Stimulated activated CD8-positive, alpha-beta memory T cell treated with anti-CD3 and anti-CD28 coated beads, Interleukin-15, amount 100 ng/mL, for 1 hour (primary cell): Measurements from ENCODE around the gene GAP43.

Source experiments
- DNase-seq: peaks from one replicate; pipeline ENCODE4 v3.0.0-alpha.2; 2020; ENCODE audit warnings: low read depth

Gene GAP43

GRCh38 chr3:115623044-115623868 is at the start of gene GAP43:
Gene GAP43, plus strand, starts transcription at chr3:115623510. Its CDS starts 180 bp downstream, at chr3:115623690.
- no peak for DNase-seq

- DNase-seq = no peak
Measured at GRCh38 chr3:115576325-115576875, 46.9 kb upstream of the GAP43 start.

- no peak for DNase-seq
Measured at GRCh38 chr3:115577000-115577399, 46.3 kb upstream of the GAP43 start.

GRCh38 chr3:115578331-115578730 is 45.0 kb upstream of the GAP43 start:
- no peak for DNase-seq

GRCh38 chr3:115580566-115580965 is 42.7 kb upstream of the GAP43 start:
- DNase-seq = no peak

- DNase-seq = no peak
Measured at GRCh38 chr3:115581362-115582135, 41.8 kb upstream of the GAP43 start.

GRCh38 chr3:115588201-115589115 is 34.9 kb upstream of the GAP43 start:
- DNase-seq = no peak

- DNase-seq = no peak
Measured at GRCh38 chr3:115590873-115591272, 32.4 kb upstream of the GAP43 start.

GRCh38 chr3:115595611-115596275 is 27.6 kb upstream of the GAP43 start:
- no peak for DNase-seq

- DNase-seq = no peak
Measured at GRCh38 chr3:115598216-115598615, 25.1 kb upstream of the GAP43 start.

GRCh38 chr3:115602194-115602593 is 21.1 kb upstream of the GAP43 start:
- no peak for DNase-seq

- no peak for DNase-seq
Measured at GRCh38 chr3:115611630-115612029, 11.7 kb upstream of the GAP43 start.

- DNase-seq = no peak
Measured at GRCh38 chr3:115615001-115615814, 8.1 kb upstream of the GAP43 start.

- DNase-seq = no peak
Measured at GRCh38 chr3:115616461-115616860, 6.8 kb upstream of the GAP43 start.

GRCh38 chr3:115617591-115617990 is 5.7 kb upstream of the GAP43 start:
- no peak for DNase-seq

GRCh38 chr3:115624029-115624741 is 875 bp downstream of the GAP43 start:
- DNase-seq = no peak

GRCh38 chr3:115624901-115625300 is 1.6 kb downstream of the GAP43 start:
- no peak for DNase-seq

- DNase-seq = no peak
Measured at GRCh38 chr3:115626006-115626409, 2.7 kb downstream of the GAP43 start.

- DNase-seq = no peak
Measured at GRCh38 chr3:115626721-115627120, 3.4 kb downstream of the GAP43 start.
